A549 (cell line): ENCODE results near the gene TRIM24. TPM values are rescaled to one million over a fixed set of nuclear protein-coding genes. Genes with fewer than 3 reads are reported as not detected.

ENCODE experiments used
- ATAC-seq, 2 experiments: fragments of 200-7000 bp in 1 of 2; fragments of >200 bp in 1 of 2; cut with Nextera tagmentation in 1 of 2; cut with Tn5 transposase in 1 of 2; 3 replicates each; pipeline versions ENCODE4 v1.8.0 to v1.9.1; 2018 to 2020; ENCODE audit warnings: mild to moderate bottlenecking in 1 of 2, moderate library complexity in 1 of 2
- CTCF ChIA-PET: fragments of 300-600 bp; sonication (Branson Sonifier 250); formaldehyde crosslinking; extraction: SDS; loops from one replicate; lab custom pipeline; 2021; ENCODE audit warnings: antibody characterized with exemption, inconsistent platforms; lab: Yijun Ruan, JAX
- POLR2A ChIA-PET: fragments of 350-600 bp; formaldehyde crosslinking; extraction: SDS; loops from one replicate; lab custom pipeline; 2021; ENCODE audit warnings: antibody characterized with exemption, inconsistent platforms; lab: Yijun Ruan, JAX
- DNase-seq, 2 experiments: peaks; one replicate each; pipeline versions ENCODE4 v3.0.0 to v3.0.0-alpha.2; 2011 to 2016; ENCODE audit warnings: low read depth in 1 of 2, low spot score in 1 of 2
- FAIRE-seq: peaks from 2 replicates; lab custom pipeline; 2011; peaks lifted over from hg19 to GRCh38; lab: Jason Lieb, UNC
- H3K27ac ChIP-seq, 2 experiments: fragments of >200 bp; sonication (Bioruptor Twin); formaldehyde crosslinking; 3 replicates each; pipeline ENCODE4 v1.5.1; 2016 to 2017
- H3K4me1 ChIP-seq: fragments of >200 bp; sonication (Bioruptor Twin); formaldehyde crosslinking; 3 replicates; pipeline ENCODE4 v1.6.1; 2016
- H3K4me2 ChIP-seq: fragments of >200 bp; sonication (Bioruptor Twin); formaldehyde crosslinking; 3 replicates; pipeline ENCODE4 v1.6.1; 2016
- H3K4me3 ChIP-seq: fragments of >200 bp; sonication (Bioruptor Twin); formaldehyde crosslinking; 3 replicates; pipeline ENCODE4 v1.5.1; 2016
- H3K9me3 ChIP-seq: fragments of >200 bp; sonication (Bioruptor Twin); formaldehyde crosslinking; 3 replicates; pipeline ENCODE4 v1.6.1; 2016
- ATOH8 ChIP-seq: fragments of 250-450 bp; sonication (Bioruptor Pico); IDR thresholded peaks from 2 replicates; pipeline ENCODE4 v1.5.0; 2020; ENCODE audit warnings: low read depth, mild to moderate bottlenecking, moderate library complexity
- BHLHE40 ChIP-seq: IDR thresholded peaks from 2 replicates; pipeline ENCODE4 v1.6.1; 2012; ENCODE audit warnings: low read depth, low read length, inconsistent platforms
- CBX2 ChIP-seq: fragments of 200-600 bp; sonication (generic); IDR thresholded peaks from 2 replicates; pipeline ENCODE4 v1.6.1; 2016; ENCODE audit warnings: low read depth, mild to moderate bottlenecking, borderline replicate concordance
- CBX8 ChIP-seq: fragments of 200-600 bp; sonication (generic); IDR thresholded peaks from 2 replicates; pipeline ENCODE4 v1.6.1; 2016
- CHD2 ChIP-seq: fragments of 150-350 bp; IDR thresholded peaks from 2 replicates; pipeline ENCODE4 v1.6.1; 2014; ENCODE audit warnings: low read length; ENCODE audit not compliant: partially characterized antibody
- CTCF ChIP-seq: fragments of >200 bp; sonication (Bioruptor Twin); formaldehyde crosslinking; IDR thresholded peaks from 3 replicates; pipeline ENCODE4 v1.5.1; 2016
- ELK1 ChIP-seq: fragments of 150-350 bp; IDR thresholded peaks from 2 replicates; pipeline ENCODE4 v1.6.1; 2014; ENCODE audit warnings: low read depth, mild to moderate bottlenecking, low read length
- EP300 ChIP-seq, 2 experiments: fragments of >200 bp; sonication (Bioruptor Twin); formaldehyde crosslinking; IDR thresholded peaks; 2 replicates in 1 of 2; 3 replicates in 1 of 2; pipeline ENCODE4 v1.6.1; 2016 to 2017
- ESRRA ChIP-seq: fragments of 150-350 bp; IDR thresholded peaks from 2 replicates; pipeline ENCODE4 v1.6.1; 2014; ENCODE audit warnings: mild to moderate bottlenecking, low read length, borderline replicate concordance
- HDAC2 ChIP-seq: fragments of 200-600 bp; sonication (generic); IDR thresholded peaks from 2 replicates; pipeline ENCODE4 v1.6.1; 2016
- HOXB5 ChIP-seq: fragments of 250-450 bp; sonication (Bioruptor Pico); IDR thresholded peaks from 2 replicates; pipeline ENCODE4 v1.5.0; 2020; ENCODE audit warnings: mild to moderate bottlenecking, moderate library complexity
- KDM5A ChIP-seq: fragments of 200-600 bp; sonication (generic); IDR thresholded peaks from 2 replicates; pipeline ENCODE4 v1.6.1; 2016; ENCODE audit warnings: antibody characterized with exemption, mild to moderate bottlenecking
- MAZ ChIP-seq: fragments of 150-350 bp; IDR thresholded peaks from 2 replicates; pipeline ENCODE4 v1.6.1; 2014; ENCODE audit warnings: antibody characterized with exemption, low read depth, low read length, borderline replicate concordance
- MYC ChIP-seq: IDR thresholded peaks from 2 replicates; pipeline ENCODE4 v1.6.1; 2012; ENCODE audit warnings: mild to moderate bottlenecking, inconsistent platforms, low read length, improper control_type of control experiment, borderline replicate concordance
- POLR2A ChIP-seq: IDR thresholded peaks from 2 replicates; pipeline ENCODE4 v1.6.1; 2012; ENCODE audit warnings: mild to moderate bottlenecking, low read length
- POLR2AphosphoS2 ChIP-seq: conservative IDR thresholded peaks from 2 replicates; pipeline ENCODE4 v1.6.1; 2012; ENCODE audit warnings: low read length, improper control_type of control experiment, inconsistent platforms
- RNF2 ChIP-seq: fragments of 200-600 bp; sonication (generic); IDR thresholded peaks from 2 replicates; pipeline ENCODE4 v1.6.1; 2016; ENCODE audit warnings: low read depth, mild to moderate bottlenecking, antibody characterized with exemption, moderate library complexity, borderline replicate concordance
- SREBF2 ChIP-seq: fragments of 450-650 bp; IDR thresholded peaks from 2 replicates; pipeline ENCODE4 v1.6.1; 2014; ENCODE audit warnings: mild to moderate bottlenecking, moderate library complexity
- TP53 ChIP-seq: fragments of 250-450 bp; sonication (Bioruptor Pico); IDR thresholded peaks from 2 replicates; pipeline ENCODE4 v1.5.0; 2021; ENCODE audit warnings: mild to moderate bottlenecking, moderate library complexity
- WGBS: methylation state at CpG from one replicate; pipeline ENCODE4 v1.1.6; 2017; ENCODE audit errors: missing lambda C conversion rate; 5-methylcytosine and 5-hydroxymethylcytosine counted together
- polyA plus RNA-seq, 4 experiments: library from polyadenylated mRNA; depleted of rRNA in 3 of 4; stranded (reverse); fragments of >200 nt; fragmentation: RNase III in 1 of 4; extraction: RNeasy Plus Mini Kit Qiagen cat#74134 plus additional on column Dnase treatment in 1 of 4; gene quantifications; 2 replicates in 3 of 4; 3 replicates in 1 of 4; pipeline ENCODE4 v1.2.3, GENCODE V29; 2011 to 2017

TRIM24 gene
- polyA plus RNA-seq, 2 of the 4 experiments (the other 2 are of a cell fraction): 8.3 to 11.6 TPM

DNA sequence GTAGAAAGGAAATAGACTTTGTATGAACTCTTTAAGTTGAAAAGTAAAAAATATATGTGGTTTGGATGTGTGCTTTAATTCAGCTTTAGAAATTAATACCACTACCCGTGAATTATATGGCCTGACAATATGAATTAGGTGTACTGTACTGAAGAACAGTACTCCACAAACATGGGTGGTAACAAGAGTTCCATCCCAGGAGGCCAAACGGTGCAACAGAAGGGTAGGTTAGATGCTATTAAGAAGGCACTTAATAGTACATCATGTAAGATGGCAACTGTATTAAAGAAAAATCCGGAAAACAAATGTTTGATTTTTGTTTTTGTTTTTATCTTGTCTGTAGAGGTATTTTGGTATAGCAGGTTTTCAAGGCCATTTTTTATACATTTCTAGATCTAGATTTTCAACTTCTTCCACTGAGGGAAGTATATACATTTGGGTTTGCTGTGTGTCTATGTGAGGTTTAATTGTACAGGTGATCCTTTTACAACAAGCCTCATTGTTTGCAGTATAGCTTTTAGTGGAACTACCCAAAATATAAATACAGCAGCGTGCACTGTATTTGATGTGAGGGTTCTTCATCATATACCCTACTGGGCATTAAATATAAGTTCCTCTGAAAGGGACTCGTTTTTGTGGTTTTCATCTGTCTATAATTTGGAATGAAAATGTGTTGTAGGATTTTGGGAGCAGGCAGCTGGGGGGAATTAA lies 125.4 kb downstream of the TRIM24 start (continued):
- no peak for TF ChIP-seq CTCF

- no peaks in the 10 kb centered on the region for H3K4me1 ChIP-seq
Observed at GRCh38 chr7:138587485-138587884, 127.4 kb downstream of the TRIM24 start.

GRCh38 chr7:138588986-138589385 lies 128.9 kb downstream of the TRIM24 start:
- DNase-seq (no peak), ATAC-seq (no peak), FAIRE-seq (no peak)
- no peak overlapping the region for H3K27ac ChIP-seq
- H3K4me3 ChIP-seq: no peak overlapping the region
- no peaks in the 10 kb centered on the region for H3K9me3 ChIP-seq
- 89% methylated on average over 2 of the region's 2 CpGs for WGBS
- H3K4me2 ChIP-seq: no peak overlapping the region
- H3K4me1 ChIP-seq: no peaks in the 10 kb centered on the region
- CTCF ChIA-PET: interaction anchor here (0.6 kb wide), 1 partner anchor 55 kb away, joined by 3 read pairs; no protein-coding TSS in a partner anchor
- POLR2A ChIA-PET: no interaction called here
- no peak for TF ChIP-seq POLR2AphosphoS2
- no peak for TF ChIP-seq MYC
- no peak for TF ChIP-seq CHD2
- TF ChIP-seq HDAC2: no peak
- no peak for TF ChIP-seq BHLHE40
- no peak for TF ChIP-seq KDM5A
- no peak for TF ChIP-seq RNF2
- TF ChIP-seq HOXB5: no peak

More at GRCh38 chr7:138587485-138587884, 127.4 kb downstream of the TRIM24 start:
- 88% methylated on average over 4 of the region's 4 CpGs for WGBS
- FAIRE-seq: no peak
- Histone ChIP-seq H3K4me2 (no peak overlapping the region), H3K4me3 (no peak overlapping the region)
- POLR2A ChIA-PET: interaction anchor here (0.6 kb wide), 1 partner anchor 504 kb away, joined by 3 read pairs; no protein-coding TSS in a partner anchor
- CTCF ChIA-PET: no interaction called here
- TF ChIP-seq ATOH8 (no peak), EP300 (IDR thresholded peaks at IDR 0.05) (no peak)
- TF ChIP-seq, all 56 proteins: peak for 0
- ATAC-seq (no peak), DNase-seq (no peak)
- no peaks in the 10 kb centered on the region for H3K9me3 ChIP-seq
- no peak overlapping the region for H3K27ac ChIP-seq

- Histone ChIP-seq H3K9me3 (no peaks in the 10 kb centered on the region), H3K4me1 (no peaks in the 10 kb centered on the region), H3K27ac (no peak overlapping the region), H3K4me2 (no peak overlapping the region), H3K4me3 (no peak overlapping the region)
- FAIRE-seq (no peak), ATAC-seq (no peak), DNase-seq (no peak)
- 93% methylated on average over 1 of the region's 1 CpG for WGBS
- TF ChIP-seq MAZ (no peak), ESRRA (no peak), RNF2 (no peak), TP53 (CRISPR knock-in tag) (no peak), POLR2A (no peak), ATOH8 (no peak), ELK1 (no peak), CHD2 (no peak), SREBF2 (no peak), CBX2 (no peak), KDM5A (no peak), CBX8 (no peak)
- POLR2A ChIA-PET: no interaction called here
- CTCF ChIA-PET: no interaction called here
Observed at GRCh38 chr7:138590154-138590553, 130.1 kb downstream of the TRIM24 start.
